ENCODE measurements around the gene IER5L.

GRCh38 chr9:129166623-129167557, 11.2 kb downstream of the IER5L start:
- TF ChIP-seq CTCF (IDR thresholded peaks at IDR 0.05) (no peak), POLR2A (IDR thresholded peaks at IDR 0.05) (no peak)
